ENCODE data around the gene DNAH1.

DNAH1 gene

DNA sequence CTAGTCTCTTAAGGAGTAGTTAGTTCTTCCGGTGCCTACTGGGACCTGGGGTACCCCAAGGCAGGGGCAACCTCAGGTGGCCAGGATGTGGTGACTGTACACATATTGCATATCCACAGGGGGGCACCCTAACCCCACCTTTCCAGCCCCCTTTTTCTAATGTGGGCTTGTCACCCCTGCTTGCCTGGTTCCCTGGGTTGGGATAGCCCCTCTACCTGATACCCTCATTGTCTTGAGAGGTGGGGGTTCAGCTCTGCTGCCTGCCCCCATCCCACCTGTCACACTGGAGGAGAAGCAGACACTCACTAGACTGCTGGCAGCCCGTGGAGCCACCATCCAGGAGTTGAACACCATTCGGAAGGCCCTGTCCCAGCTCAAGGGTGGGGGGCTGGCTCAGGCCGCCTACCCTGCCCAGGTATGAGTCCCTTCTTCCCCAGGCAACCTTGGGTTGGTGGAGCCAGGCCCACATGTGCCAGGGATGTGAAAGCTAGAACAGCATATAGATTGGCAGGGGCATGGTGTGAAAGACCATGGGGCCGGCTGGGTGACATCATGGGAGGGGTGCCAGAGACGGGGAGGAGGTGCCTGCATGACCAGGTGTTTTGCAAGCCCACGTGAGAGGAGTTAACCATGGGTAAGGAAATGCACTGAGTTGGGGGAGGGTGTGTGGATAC lies 24.5 kb upstream of the DNAH1 start:
- no peak for DNase-seq

DNA sequence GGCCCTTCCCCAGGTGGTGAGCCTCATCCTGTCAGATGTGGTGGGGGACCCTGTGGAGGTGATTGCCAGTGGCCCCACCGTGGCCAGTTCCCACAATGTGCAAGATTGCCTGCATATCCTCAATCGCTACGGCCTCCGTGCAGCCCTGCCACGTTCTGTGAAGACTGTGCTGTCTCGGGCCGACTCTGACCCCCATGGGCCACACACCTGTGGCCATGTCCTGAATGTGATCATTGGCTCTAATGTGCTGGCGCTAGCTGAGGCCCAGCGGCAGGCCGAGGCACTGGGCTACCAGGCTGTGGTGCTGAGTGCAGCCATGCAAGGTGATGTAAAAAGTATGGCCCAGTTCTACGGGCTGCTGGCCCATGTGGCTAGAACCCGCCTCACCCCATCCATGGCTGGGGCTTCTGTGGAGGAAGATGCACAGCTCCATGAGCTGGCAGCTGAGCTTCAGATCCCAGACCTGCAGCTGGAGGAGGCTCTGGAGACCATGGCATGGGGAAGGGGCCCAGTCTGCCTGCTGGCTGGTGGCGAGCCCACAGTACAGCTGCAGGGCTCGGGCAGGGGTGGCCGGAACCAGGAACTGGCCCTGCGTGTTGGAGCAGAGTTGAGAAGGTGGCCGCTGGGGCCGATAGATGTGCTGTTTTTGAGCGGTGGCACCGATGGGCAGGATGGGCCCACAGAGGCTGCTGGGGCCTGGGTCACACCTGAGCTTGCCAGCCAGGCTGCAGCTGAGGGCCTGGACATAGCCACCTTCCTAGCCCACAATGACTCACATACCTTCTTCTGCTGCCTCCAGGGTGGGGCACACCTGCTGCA lies 23.7 kb upstream of the DNAH1 start:
- DNase-seq: no peak

DNA sequence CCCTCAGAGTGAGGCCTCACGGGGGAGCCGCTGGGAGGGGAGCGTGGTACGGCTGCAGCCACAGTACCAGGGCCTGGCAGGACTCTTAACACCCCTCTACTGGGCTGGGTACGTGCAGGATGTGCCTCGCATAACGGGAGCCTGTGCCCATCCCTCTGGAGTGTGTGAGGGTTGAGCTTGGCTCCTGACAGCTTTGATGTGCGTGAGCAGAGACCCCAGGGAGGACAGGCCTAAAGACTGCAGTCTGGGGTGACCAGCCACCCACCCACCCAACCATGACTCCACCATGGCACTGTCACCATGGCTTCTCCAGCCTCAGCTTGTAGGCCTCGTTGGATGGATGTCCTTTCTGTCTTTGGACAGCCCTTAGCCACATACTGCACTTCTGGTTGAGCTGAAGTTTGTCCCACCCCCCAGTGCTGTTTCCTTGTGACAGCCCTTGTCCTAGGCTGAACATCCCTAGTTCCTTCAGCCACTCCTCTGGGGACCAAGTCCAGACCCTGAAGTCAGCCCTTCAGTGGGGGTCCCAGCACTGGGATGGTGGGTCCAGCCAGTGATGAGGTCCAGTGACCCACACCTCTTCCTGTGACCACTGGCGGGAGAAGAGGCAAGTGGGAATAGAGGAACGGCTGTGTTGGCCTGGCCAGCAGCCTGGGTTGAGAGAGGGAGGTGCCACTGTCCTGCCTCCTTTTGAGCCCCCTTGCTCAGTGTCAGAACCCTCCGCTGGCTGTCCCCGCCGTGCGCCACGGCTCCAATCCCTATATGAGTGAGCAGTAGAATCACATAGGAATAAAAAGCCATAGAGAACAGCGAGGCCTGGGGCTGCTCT lies 22.4 kb upstream of the DNAH1 start:
- DNase-seq: no peak

DNA sequence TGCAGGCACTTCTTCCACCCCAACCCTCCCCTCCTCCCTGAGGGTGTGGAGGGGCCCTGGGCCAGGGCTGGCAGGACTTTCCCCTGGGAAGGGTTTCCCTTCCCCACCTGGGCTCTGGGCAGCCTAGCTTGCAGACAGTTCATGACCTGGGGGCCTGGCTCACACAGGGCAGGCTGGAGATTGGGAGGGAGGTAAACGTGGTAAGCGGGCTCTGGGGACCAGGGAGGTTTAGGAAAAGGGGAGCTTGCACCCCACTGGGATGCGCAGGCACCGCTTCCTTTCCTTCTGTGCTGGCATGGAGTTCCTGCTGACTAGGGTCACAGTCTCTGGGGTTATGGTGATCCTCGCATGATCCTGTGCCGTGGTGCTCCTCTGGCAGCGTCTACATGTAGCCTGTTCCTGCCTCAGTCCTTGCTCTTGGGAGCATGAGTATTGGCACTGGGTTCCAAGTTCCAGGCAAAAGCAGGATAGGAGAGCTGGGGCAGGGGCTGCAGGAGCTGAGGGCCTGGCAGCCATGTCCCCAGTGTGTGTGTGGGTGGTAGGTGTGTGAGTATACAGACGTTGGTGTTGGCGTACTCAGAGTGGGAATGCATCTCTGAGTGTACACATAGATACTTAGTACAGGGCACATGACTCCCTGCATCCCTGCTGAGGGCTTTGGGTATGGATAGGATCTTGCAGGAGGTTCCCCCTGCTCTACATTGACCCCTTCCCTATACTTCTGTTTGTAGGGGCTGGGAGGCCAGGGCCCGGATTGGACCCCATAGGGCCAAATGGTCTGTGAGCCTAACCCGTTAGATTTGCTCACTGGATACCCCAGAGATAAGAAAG lies 21.6 kb upstream of the DNAH1 start:
- no peak for DNase-seq

DNA sequence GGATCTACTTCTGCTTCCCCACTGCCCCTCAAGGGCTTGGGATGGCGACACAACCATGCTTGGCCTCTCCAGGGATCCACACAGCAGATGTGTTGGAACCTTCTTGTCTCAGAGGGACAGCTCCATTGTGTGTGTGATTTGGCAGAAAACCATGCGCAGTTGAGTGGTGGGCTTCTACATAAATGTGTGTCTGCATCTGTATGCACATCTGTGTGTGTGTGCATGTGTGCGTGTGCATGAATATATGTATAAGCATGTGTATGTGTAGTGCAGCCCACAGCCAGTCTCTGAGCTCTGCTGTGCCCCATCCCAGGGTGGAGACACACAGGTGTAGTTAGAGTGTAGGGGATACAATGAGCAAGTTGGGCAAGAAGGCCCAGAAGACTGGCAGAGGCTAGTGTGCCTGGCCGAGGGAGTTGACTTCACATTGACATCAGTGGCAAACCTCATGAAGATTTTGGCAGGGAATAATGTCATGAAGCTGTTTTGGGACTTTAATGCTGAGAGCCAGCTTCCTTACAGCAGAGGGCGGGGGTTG lies 20.4 kb upstream of the DNAH1 start:
- DNase-seq: no peak

DNA sequence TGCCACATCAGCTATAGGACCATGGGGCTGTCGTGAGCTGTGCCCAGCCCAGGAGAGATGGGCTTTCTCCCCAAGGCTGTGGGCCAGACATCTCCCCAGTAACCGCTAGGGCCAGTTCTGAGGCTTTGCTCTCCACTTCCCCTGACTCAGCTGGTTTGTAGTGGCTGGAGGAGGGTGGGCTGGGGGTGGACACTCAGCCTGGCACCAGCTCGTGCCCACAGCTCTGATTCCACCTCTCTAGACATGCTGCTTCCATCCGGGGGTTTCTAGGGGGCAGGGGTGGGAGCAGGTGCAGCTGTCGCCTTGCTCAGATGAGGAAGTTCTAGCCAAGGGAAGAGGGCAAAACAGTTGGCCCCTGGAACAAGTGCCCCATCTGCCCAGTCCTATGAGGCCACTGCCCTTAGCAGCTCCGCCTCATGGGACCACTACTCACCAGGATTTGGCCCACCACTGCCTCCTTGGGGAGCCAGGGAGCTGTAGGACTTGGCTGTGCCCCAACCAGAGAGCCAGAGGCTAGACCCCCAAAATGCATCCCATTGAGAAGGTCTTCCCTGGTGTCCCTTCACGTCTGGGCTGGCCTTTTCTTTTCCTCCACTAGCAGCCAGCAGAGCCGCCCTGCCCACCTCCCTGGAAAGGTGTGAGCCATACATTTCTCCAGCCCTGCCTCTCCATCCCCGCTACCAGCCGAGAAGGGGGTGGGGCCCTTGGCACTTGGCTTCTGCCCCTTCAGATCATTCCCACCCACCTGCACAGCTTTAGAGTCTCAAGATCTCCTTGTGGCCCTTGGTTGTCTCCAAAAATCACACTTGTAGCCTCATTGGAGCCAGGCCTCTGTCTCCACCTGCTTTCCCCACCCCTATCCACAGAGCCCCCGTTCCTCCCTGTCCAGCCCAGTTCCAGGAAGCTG lies 18.6 kb upstream of the DNAH1 start:
- DNase-seq: no peak

DNA sequence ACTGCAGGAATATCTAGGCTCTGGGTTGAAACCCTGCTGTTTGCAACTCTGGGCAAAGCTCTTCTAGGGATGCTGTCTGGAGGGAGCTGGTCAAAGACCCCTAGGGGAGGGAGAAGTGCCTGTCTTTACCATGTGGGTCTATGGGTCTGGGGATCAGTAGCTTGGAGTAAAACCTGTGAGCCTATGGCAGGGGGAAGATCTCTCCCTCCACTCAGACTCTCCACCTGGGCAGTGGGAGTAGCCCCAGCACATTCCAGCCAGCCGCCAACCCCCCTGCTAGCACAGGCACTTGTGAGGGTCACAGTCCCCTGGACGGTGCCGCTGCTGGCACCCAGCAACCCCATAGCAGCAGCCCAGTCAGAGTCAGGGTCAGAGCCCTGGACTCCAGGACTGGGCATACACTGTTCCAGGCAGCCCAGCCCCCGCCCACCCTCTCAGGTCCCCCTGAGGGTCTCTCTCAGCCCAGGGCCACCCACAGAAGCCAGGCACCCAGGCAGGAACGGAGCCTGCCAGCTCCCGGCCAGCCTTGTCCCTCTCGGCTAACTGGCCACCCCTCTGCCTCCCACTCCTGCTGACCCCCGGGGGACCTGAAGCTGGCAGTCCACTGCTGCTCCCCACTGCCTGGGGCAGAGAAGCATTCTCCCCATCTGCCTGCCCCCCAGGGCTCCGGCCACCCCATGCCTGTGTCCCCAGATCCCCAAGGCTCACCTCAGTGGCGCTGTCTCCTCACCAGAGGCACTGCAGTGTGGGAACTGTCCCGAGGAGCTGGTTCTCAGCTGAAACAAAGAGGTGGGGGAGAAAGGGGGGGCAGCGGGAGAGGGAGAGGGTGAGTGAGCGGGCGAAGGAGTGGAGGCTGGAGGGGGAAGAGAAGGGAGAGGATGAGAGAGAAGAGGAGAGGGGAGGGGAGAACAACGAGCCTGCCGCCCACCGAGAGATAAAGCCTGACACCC lies 17.7 kb upstream of the DNAH1 start:
- no peak for DNase-seq

DNA sequence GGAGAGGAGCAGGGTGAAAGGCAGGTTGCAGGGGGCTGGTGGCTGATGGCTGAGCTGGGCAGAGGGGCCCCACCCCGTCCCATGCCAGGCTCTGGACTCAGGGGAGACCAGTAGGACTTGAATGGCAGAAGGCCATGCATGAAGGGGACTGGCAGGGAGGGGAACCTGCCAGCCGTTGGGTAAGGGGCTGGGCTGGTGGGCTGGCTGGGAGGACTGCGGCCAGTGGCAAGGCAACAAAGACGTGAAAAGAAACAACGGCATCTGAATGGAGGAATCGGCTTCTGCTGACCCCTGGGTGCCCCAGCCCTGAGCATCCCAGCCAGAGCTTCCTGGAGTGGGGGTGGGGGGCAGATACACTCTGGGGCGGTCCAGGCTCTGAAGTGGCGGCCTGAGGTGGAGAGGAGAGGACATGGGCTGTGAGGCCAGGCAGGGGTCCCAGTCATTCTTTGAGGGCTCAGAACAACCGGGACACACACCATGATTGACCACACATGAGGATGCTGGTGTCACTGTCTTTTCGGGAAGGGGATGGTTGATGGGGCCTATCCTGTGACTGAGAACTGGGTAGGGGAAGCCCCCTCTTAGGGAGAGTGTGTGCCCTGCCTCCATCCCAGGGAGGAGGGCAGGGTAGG lies 16.8 kb upstream of the DNAH1 start:
- DNase-seq: no peak

DNA sequence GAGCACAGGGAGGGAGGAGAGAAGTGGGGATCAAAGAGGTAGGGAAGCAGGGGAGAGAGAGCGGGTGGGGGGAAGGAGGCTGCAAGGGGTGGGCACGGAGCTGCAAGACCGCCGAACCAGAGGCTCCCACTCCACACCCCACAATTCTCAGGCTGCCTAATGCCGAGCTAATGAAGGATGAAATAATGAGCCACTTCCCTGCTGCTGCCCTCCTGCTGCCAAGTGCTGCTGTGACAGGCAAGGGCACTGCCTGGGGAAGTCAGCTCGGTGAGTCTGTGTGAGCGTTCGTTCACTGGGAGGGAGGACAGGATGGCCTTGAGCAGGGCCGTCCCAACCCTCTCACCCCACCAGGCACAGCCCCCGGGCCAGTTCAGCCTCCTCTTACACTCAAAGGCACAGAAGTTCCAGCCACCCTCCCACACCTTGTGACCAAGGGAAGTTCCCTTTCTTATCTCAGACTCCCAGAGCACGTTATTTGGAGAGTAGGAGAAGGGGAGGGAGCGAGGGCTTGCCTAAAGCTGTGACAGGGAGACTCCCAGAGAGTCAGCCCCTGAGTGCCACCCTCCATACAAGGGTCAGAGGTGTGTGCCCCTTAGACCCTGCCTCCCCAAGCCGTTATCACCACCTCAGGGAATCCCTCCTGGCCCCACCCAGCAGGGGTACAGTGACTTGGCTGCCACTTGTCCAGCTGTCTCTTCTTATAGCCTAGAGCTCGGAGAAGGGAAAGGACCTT lies 16.1 kb upstream of the DNAH1 start:
- DNase-seq: no peak

DNA sequence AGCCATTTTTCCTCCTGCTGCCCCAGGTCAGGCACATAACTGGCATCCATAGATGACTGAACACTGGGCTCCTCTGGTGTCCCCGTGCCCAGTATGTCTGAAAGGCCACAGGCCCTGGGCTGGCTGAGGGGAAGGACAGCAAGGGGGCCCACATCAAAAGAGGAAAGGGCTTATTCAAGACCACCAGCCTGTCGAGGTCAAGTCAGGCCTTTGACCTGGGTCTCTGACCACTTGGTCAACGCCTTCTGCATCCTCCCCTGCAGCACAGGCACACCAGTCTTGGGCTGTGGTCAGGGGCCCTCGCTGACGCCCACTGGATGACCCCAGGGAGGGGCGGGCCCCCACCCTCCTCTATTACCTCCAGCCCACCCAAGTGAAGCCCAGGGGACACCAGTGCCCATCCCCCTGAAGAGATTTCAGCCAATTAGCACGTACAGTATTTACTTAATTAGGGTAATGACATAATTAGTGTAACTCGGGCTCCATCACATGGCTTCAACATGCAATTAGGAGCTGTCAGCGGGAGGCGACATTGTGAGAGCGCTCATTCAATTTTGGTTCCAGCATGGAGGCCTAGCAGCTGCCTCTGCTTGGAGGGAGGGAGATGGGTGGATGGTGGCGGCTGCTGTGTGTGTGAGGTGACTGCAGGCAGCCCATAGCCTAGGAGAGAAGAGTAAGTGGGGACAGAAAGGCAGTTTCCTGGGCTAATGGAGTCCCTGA lies 13.5 kb upstream of the DNAH1 start:
- DNase-seq: no peak

DNA sequence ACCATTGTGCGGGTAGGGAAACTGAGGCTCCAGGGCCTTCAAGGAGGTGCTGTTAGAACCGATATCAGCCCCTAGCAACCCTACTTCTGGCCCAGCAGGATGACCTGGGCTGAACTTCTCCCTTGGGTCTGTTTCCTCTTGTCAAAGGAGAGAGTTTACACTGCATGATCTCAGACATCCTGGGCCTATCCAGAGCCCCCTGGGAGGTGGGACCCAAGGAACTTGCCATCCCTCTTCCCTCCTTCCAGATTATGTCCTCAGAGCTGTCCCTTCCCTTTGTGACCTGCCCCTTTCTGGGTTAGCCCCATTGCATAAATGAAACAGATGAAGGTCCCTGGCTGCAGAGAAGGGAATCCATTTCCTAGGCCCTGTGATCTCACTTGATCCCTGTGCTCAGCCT lies 12.3 kb upstream of the DNAH1 start:
- DNase-seq: no peak

DNA sequence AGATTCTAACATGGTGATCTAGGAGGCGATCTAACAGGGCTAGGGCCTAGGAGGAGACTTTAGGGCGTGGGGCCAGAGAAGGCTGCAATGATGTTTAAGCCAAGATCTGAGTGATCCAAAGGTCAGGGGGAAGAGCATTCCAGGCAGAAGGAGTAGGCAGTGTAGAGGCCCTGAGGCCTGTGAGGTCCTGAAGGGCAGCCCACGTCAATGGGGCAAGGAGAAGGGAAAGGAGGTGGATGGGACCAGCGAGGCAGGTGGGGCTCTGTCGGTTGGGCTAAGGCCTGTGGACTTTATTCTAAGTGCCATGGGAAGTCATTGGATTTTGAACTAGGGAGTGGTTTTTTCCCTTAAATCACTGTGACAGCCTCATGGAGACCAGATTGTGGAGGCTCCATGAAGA lies 10.2 kb upstream of the DNAH1 start:
- no peak for DNase-seq

DNA sequence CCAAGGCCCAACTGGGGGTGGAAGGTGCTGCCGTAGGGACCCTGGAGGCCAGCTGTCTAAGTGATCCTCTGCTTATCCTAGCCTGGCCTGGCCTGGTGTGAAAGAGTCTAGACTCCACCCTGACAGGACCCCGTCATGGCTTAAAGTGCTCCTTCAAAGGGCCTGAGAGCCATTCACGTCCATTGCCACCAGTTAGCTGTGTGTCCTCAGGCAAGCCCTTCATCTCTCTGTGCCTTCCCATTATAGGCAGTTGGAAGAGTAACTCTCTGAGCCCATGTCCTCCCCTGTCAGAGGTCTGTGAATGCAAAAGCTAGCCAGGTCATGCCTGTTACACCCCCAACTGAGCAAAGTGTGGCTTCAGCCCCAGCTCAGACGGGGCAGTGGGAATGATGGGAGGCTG lies 9.1 kb upstream of the DNAH1 start:
- DNase-seq: no peak

DNA sequence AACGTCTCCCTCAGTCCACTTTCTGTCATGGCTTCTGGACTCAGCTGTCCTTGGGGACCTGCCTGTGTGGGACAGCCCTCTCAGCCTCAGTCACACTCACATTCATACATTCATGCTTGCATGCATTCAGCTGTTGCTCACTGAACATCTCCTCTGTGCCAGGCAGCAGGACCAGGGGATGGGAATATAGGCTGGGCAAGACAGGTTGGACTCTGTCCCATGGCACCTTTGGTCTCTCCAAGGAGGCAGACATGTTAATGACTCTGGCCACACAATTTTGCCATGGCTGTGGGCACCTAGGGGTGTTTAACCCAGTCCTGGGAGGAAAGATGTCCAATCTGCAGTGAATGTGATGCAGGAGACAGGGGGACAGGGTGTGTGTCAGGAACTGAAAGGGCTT lies 7.8 kb upstream of the DNAH1 start:
- DNase-seq: no peak

DNA sequence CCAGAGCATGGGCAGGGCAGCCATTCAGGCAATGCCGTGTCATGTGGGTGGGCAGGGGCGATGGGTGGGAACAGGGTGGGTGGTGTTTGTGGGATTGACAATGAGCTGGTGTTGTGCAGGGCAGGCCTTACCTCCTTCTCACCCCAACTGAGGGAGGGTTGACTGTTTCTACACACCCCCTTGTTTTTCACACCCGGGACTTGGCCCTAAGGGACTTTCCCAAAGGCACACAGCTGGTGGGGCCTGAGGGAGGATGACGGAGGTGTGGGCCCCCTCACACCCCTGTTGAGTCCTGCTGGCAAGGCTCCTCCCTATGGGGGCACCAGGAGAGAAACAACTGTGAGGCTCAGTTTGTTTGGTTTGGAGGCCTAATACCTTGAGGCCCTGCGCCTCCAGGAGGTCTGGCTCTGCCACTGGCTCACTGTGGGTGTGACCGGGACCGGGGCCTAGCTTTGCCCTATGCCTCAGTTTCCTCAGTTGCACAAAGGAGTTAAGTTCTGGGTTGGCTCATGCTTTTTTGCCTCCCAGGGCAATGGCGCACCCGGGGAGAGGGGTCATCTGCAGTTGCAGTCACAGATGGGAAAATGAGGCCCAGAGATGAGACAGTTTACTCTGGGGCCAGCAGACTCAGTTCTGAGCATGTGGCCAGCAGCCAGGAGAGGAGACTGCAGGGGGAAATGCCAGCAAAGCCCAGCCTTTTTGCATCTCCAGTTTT lies 5.1 kb upstream of the DNAH1 start:
- DNase-seq: no peak

DNA sequence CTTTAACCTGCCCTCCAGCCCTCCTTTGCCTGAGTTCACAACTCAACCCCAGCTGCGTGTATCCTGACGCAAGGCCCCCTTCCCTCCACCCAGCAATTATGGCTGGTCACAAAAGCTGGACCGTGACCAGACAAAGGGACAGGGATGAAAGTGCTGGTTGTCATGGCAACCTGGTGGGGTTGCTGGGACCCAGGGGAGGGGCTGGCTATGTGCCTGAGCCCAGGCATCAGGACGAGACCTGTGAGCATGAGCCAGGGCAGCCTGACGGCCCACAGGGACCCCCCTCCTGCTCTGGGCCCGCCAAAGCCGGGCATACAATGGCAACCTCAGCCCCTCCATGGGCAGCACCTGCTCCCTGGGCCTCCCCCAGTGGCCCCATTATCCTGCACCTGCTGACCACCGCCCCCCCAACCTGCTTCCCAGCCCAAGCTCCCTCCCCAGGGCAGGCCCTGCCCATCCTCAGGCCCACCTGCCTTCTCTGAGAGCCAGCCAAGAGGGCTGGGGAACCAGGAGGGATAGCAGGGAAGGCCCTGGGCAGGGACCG lies 4.5 kb upstream of the DNAH1 start:
- DNase-seq: peak; percentile 12

DNA sequence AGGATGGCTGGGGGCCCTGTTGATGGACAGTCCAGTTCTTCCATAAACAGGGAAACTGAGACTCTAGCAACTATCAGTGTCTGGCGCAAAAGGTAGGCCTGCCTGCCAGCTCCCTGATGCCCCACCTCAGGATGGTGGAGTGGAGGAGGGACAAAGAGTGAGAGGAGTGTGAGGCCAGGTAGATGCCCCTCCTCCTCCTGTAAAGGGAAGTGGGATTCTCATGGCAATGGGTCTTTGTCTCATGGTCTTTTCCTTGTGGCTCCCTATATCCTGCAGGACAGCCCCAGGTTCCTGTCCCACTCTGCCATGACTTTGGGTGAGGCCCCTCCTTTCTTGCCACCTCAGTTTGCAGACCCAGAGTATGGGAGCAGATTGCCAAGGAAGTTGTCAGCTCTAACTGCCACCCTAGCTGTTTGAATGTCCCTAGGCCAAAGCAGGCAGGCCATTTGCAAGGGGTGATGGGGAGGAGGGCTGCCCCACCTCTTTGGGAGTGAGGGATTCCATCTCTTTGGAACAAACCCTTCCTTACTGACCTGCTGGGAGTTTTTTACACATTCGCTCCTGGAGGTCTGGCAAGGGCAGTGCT lies 2.8 kb upstream of the DNAH1 start:
- no peak for DNase-seq

Data from NCI-H2081 treated with DMSO at 0.1 percent for 48 hours (cell line).